GM04504 (cell line): ENCODE data around the gene HINT2.

Source experiments
- DNase-seq: peaks from one replicate; pipeline ENCODE4 v3.0.0-alpha.2; 2012; ENCODE audit warnings: low read depth

The HINT2 gene

DNA sequence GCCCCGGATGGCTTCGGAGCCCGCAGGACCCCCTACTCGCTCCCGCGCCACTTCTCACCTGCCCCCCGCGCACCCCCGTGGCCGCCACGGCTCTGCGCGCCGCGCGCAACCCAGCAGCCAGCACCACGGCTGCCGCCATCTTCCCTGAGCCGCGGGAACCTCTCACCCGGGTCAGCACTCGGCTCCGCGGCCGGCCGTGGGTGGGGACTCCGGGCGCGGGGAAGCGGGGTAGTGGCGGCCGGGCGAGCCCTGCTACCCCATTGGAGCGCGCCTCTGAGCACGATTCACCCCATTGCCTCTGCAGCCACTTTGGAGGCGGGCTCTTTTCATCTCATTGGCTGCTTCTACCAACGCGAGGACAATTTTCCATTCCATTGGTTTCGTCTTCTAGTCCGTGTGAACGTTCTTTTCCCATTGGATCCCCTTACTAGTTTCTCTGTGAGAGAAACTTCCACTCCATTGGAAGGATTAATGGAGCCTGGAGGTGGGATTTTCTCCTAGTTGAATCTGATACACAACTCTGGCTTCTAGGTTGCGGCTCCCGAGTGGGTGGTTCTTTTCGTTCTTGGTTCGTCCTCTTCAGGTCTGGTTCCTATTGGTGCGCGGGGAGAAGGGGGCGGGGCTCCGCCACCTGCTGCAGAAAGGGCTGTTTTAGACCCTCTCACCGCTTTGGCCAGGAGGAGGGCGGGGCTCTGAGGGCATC lies at the start of gene HINT2:
TSS of gene HINT2 (minus strand) at position 202 of the 703 bp plus-strand sequence. CDS start at position 139, 63 bp downstream.
- peak; percentile 99 for DNase-seq

DNA sequence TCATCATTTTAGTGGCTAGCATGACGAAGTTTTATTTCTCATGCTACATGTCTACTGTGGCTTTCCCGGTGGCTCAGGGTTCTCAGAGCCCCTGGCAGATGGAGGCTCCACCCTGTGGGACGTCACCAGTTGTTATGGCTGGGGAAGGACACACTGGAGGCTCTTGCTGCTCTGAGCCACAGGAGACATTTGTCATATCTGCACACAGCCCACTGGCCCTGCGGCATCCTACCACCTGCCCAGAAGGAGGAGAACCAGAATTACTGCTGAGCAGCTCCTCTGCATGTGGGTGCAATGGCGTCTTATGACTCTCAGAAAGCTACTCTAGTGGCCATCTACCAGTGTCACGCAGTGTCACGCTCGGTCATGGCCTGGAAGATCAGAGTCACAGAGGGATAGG lies 48.7 kb upstream of the HINT2 start:
- DNase-seq = no peak

DNA sequence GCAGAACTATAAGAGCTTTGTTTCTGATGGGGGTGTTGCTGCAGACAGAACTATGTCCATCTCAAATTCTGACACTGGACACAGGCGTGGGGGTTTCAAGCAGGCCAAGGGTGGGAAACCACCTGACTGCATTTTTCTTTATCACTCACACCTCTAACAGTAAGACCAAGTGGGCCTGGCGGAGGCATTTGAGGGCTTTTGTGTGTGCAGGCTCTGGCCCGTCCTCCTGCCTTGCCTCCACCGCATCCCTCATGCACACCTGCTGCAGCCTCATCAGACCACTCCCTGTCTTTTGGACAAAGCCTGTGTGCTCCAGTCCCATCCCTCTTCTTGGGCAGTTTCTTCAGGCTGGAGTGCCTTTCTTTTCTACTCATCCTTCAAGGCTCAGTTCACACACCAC lies 47.5 kb upstream of the HINT2 start:
- no peak for DNase-seq

DNA sequence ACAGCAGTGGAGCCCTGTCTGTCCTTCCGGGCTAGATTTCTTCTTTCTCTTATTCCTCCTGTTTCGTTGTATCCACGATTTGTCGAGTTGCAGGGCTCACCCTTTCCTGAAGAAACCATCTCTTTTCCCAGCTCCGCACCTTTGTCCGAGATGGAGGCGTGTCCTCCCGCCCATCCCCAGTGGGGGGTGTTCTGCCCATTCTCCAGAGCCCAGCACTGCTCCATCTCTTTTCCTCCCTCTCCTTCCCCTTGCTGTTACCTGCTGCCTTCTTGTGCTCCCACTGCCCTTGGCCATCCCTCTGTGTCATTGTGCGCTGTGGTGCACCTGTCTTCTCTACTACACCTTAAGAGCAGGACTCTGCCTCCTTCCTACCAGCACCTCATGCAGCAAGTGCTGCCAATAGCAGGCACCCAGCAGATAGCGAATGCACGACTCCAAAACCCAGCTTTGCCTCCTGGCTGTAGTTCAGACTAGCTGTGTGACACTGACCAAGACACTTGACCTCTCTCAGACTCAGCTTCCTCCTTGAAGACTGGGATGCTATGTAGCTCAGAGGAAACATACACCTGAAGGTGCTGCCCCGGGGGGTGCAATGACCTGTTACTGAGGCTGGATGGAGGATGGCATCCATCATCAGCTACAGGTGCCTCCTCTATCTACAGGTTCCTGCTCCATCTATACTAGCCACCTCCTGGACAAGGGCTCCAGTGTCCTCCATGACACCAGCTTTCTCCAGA lies 46.5 kb upstream of the HINT2 start:
- no peak for DNase-seq

GRCh38 chr9:35859990-35860339 lies 45.1 kb upstream of the HINT2 start:
- DNase-seq = no peak

DNA sequence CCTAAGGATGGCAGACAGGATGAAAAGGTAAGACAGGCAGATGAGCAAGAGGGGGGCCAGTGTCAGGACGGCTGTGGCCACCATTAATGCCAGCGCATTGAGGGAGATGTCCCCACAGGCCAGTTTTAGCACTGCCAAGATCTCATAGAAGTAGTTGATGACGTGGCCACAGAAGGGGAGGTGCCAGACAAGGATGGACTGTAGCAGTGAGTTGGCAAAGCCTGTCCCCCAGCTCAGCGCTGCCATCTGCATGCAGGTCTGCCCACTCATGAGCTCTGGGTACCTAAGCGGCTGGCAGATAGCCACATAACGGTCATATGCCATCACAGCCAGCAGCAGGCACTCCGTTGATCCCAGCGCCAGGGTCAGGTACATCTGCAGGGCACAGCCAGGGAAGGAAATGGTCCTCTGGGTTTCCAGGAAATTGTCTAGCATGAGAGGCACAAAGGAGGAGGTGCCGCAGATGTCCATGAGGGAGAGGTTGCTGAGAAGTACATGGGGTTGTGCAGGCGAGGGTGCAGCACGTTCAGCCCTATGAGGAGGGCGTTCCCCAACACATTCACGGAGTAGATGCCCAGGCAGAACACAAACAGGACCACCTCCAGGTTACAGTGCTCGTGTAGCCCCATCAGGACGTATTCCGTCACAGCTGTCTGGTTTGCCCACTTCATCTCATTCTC lies 44.6 kb upstream of the HINT2 start:
- DNase-seq = no peak

DNA sequence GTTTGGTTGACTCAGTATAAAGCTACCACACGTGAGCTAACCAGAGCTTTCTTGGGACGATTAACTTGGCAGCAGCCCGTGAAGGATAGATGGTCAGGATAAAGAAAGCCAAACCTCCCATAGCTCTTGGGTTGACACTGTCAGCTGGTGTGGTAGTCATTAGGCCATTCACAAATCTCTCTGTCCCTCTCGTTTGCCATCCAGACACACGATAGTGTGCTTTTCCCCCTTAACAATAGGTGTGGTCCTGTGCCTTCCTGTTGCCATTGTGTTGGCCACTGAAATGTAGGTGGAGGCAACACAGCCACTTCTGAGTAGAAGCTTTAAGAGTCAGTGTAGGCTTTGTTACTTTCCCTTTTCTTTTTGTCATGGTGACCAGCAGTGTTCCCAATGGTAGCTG lies 43.6 kb upstream of the HINT2 start:
- no peak for DNase-seq

GRCh38 chr9:35856882-35857281 lies 42.0 kb upstream of the HINT2 start:
- DNase-seq = no peak

DNA sequence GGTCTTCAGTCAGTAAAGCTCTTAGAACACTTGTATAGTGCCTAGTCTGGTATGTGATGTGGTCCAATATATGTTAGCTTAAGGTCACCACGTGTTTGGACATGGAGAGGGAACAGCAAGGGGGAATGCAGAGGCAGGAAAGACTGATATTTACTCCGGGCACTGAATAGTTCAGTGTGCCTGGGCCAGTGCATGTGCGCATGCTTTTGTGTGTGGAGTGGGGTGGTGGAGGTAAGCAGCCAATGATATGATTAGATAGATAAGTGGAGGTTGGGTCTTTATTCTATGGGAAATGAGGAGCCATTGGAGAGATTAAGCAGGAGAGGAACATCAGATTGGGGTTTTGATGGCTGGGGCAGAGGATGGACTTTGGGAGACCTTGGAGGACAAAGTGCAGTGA lies 41.4 kb upstream of the HINT2 start:
- DNase-seq = no peak

- DNase-seq = no peak
Observed at GRCh38 chr9:35854091-35854762, 39.4 kb upstream of the HINT2 start.

DNA sequence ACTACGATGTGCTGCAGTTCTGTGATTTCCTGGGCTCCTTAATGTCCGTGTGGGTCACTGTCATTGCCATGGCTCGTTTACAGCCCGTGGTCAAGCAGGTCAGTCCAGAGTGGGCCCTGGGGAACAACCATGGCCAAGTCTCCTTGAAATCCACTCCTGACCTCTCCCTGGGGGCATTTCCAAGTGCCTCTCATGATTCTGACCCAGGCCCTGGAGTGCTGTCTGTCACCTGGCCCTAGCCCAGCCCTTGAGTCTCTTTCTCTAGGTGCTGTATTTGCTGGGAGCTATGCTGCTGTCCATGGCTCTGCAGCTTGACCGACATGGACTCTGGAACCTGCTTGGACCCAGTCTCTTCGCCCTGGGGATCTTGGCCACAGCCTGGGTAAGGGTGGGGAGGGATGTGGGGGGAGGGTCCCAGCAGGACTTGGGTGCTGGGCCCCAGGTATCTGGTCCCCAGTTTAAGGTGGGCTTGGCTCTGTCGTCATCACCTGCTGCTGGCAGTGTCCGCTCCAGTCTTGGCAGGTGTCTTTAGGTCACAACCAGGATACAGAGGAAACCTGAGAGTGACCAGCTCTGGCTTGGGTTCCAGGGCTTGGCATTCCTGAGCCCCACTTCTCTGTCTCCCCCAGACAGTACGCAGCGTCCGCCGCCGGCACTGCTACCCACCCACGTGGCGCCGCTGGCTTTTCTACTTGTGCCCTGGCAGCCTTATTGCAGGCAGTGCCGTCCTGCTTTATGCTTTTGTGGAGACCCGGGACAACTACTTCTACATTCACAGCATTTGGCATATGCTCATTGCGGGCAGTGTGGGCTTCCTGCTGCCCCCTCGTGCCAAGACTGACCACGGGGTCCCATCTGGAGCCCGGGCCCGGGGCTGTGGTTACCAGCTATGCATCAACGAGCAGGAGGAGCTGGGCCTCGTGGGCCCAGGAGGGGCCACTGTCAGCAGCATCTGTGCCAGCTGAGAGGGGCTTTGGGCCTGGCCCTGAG lies 38.3 kb upstream of the HINT2 start:
- no peak for DNase-seq

GRCh38 chr9:35852267-35852815 lies 37.5 kb upstream of the HINT2 start:
- DNase-seq = no peak

DNA sequence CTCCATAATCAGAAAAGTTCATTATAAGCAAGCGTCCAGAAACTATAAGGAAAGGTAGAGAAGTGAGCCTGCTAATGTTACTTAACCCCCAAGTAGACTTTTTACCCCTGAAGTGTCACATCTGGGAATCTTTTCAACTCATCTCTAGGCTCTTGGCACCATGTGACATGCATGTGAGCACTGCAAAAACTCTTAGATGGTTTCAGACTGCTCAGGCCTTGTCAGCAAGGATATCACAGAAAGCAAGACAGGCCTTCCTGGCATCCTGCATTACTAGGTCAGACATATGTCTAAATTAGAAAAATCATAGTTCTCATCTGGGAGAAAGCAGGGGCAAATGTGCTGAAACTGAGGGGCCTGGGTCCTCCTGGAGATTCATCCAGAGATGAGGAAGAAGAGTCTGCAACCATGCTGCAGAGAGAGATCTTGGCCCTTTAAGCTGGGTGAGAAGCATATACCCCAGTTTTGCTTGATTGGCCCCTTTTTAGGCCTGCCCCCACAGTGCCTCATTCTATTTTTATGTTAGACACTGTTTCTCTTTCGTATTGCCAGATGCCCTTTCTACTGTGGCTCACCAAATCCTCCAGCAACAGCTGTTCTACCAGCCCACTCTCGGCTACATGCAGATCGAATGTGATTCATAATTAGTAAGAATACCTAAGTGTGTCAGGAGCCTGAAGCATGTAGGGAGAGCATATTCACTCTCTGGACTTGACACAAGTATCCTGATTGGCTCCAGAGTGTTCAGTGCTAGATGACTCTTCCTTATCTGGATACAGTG lies 33.1 kb upstream of the HINT2 start:
- DNase-seq = peak; percentile 80

DNA sequence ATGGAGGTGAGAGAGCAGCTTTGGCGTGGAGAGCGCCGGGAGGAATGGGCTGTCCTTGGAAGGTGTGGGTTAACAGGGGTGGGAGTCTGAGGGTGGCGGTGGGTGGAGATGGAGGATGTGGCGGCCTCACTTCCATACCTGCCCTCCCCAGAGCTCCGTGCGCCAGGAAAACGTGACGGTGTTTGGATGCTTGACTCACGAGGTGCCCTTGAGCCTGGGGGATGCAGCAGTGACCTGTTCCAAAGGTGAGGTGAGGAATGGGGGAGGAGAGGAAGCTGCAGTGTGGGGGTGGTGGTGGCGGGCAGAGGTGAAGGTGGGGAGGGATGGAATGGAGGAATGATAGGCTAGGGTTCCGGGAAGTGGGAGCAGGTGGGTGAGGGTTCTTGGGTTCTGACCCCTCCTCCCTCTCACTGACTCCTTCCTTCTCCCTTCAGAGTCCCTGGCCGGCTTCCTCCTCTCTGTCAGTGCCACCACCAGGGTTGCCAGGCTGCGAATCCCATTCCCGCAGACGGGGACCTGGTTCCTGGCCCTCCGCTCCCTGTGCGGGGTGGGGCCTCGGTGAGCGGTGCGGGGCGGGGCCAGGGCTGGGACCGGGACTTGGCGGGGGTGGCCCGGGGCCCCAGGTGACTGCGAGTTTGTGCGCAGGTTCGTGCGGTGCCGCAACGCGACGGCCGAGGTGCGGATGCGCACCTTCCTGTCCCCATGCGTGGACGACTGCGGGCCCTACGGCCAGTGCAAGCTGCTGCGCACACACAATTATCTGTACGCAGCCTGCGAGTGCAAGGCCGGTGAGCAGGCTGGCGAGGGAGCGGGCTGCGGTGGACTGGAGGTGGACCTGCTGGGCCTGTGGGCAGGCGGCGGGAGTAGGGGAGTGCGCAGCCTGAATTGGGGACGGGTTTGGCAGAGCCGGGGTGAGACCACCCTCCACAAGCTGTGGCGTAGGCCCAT lies 31.3 kb upstream of the HINT2 start:
- DNase-seq = no peak

- peak; percentile 82 for DNase-seq
Observed at GRCh38 chr9:35844628-35845270, 29.9 kb upstream of the HINT2 start.

- no peak for DNase-seq
Observed at GRCh38 chr9:35842795-35843194, 28.0 kb upstream of the HINT2 start.

DNA sequence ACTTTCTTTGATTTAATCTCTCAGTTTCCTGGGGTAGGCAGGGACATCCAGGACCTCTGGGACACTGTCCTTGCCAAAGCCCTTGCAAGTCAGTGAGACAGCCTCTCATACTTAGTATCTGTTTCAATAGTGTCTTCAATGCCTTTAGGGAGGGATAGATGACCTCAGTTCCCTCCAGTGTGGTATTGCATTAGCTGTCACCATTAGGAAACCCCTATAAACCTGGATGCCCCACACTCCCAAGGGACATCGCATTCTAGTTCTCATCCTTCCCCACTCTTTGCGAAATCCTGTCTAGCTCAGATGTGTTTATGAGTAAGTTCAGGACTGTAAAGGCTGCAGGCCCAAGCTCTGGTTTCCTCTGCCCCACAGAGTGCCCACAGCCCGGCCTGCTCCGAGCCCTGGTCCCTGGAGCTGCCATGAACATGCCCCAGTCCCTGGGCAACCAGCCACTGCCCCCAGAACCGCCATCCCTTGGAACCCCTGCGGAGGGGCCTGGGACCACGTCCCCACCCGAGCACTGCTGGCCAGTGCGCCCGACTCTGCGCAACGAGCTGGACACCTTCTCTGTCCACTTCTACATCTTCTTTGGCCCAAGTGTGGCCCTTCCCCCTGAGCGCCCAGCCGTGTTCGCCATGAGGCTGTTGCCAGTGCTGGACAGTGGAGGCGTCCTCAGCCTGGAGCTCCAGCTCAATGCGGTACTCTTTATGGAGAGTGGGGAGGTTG lies 27.3 kb upstream of the HINT2 start:
- no peak for DNase-seq

GRCh38 chr9:35841645-35841900 lies 26.7 kb upstream of the HINT2 start:
- no peak for DNase-seq
